Stimulated activated effector memory CD8-positive, alpha-beta T cell treated with anti-CD3 and anti-CD28 coated beads, Interleukin-12 subunit alpha, Interleukin-12 subunit beta, amount 100 ng/mL, for 72 hours (primary cell): ENCODE results near the gene SIRT7.

Source experiments
- ATAC-seq: fragments of 150-1000 bp; cut with Tn5 transposase; 2 replicates; pipeline ENCODE4 v1.10.0; 2021
- DNase-seq, 2 donors: peaks; one replicate each; pipeline ENCODE4 v3.0.0; 2021 to 2022; ENCODE audit warnings: low spot score in 2 of 2
- H3K27ac Mint-ChIP-seq: one replicate; pipeline ENCODE4 v1.8.0; 2022; ENCODE audit warnings: mild to moderate bottlenecking, mixed read lengths
- H3K36me3 Mint-ChIP-seq: one replicate; pipeline ENCODE4 v1.8.0; 2022; ENCODE audit warnings: mild to moderate bottlenecking, mixed read lengths
- H3K4me1 Mint-ChIP-seq: one replicate; pipeline ENCODE4 v1.8.0; 2022; ENCODE audit warnings: mixed read lengths
- H3K4me3 Mint-ChIP-seq: one replicate; pipeline ENCODE4 v1.8.0; 2022; ENCODE audit warnings: mild to moderate bottlenecking, mixed read lengths
- H3K9me3 Mint-ChIP-seq: one replicate; pipeline ENCODE4 v1.8.0; 2022; ENCODE audit warnings: mixed read lengths

SIRT7 gene

DNA sequence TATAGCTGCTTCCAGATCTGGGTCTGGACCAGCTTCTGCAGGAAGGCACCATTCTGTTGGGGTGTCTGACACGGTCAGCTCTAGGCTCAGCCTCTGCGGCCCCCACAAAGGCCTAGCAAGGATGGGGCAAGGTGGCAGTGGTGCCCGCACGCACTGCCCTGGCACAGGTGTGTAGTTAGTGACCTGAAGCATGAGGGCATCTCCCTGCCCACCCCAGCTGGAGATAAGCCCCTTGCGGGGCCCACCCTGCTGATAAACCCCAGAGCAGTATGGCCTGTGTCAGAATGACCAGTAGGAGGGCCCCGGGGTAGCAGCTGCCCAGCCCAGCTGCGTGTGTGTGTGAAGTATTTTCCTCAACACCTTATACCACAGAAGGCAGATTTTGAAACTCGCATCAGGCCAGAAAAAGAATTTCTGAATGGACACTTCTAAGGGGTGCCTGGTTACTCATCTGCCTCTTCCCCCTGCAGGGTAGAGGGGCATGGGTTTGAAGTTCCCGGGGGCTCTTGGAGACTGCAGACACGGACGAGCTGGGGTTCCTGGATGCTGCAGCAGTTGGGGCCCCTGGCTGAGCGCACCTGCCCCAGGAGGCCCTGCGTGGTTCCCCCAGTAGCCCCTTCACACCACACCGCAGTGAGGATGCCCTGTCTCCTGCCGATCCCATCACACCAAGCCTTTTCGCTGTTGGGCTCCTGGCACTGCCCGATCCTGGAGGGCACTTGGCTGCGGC is 51.4 kb downstream of the SIRT7 start:
- Mint-ChIP-seq H3K4me3 (peak overlapping the region; percentile 84), H3K9me3 (no peaks in the 10 kb centered on the region), H3K4me1 (peaks cover 68% of the 10 kb centered on the region), H3K36me3 (peaks cover 92% of the 10 kb centered on the region), H3K27ac (peak overlapping the region; percentile 96)
- ATAC-seq (no peak), DNase-seq (peak in 1 of 2 donors; percentile 60)

DNA sequence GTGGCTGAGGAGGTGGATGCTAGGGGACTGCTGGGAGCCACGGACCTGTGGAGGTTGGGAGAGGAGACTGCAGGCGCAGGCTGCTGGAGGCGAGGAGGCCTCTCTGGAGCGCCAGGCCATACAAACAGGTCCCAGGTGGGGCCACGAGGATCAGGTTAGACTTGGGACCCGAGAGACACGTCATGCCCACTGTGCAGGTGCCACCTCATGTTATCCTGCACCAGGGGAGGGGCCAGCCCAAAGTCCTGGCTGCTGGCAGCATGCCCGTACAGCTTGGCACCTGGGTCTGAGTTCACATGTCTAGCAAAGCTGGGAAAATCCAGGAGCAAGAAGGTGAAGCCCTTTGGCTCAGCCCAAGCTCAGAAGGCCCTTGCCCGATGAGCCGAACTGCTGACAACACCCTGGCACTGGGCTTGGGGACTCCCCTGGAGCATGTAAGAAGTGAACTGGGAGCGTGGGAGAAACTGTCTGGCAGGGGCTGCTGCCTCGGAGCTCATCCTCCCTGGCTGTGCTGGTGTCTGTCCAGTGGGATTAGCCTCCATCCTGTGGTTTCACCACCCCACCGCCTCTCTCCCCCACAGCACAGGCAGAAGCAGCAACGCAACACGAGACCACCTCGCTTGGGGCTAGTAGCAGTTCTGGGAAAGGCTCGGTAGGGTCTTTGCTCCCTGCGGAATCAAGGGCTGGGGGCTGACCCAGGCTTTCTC is 52.1 kb downstream of the SIRT7 start:
- Mint-ChIP-seq H3K4me1 (peaks cover 75% of the 10 kb centered on the region), H3K36me3 (peaks cover 92% of the 10 kb centered on the region), H3K4me3 (no peak overlapping the region), H3K27ac (peak overlapping the region; percentile 96), H3K9me3 (no peaks in the 10 kb centered on the region)
- no peak for ATAC-seq
- DNase-seq: peak in 1 of 2 donors; percentile 59

DNA sequence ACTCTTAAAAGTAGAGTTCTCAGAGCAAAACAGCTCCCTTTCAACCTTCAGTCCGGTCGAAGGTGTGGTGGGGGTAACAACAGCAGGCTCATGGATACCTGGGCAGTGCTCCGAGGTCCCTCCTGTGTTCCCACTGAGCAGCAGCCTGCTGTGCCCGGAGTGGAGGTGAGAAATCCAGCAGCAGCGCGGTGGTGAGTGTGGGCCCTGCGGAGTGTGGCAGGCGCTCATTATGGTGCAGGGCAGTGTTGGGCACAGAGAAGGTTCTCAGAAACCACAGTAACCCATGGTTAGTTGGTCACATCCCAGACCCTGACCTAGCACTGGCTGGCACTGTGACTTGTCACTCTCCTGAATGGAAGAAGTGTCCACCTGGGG is 52.6 kb downstream of the SIRT7 start:
- Mint-ChIP-seq H3K4me1 (peaks cover 77% of the 10 kb centered on the region), H3K9me3 (no peaks in the 10 kb centered on the region), H3K27ac (peak overlapping the region; percentile 96), H3K4me3 (no peak overlapping the region), H3K36me3 (peaks cover 95% of the 10 kb centered on the region)
- ATAC-seq (no peak), DNase-seq (no peak)

DNA sequence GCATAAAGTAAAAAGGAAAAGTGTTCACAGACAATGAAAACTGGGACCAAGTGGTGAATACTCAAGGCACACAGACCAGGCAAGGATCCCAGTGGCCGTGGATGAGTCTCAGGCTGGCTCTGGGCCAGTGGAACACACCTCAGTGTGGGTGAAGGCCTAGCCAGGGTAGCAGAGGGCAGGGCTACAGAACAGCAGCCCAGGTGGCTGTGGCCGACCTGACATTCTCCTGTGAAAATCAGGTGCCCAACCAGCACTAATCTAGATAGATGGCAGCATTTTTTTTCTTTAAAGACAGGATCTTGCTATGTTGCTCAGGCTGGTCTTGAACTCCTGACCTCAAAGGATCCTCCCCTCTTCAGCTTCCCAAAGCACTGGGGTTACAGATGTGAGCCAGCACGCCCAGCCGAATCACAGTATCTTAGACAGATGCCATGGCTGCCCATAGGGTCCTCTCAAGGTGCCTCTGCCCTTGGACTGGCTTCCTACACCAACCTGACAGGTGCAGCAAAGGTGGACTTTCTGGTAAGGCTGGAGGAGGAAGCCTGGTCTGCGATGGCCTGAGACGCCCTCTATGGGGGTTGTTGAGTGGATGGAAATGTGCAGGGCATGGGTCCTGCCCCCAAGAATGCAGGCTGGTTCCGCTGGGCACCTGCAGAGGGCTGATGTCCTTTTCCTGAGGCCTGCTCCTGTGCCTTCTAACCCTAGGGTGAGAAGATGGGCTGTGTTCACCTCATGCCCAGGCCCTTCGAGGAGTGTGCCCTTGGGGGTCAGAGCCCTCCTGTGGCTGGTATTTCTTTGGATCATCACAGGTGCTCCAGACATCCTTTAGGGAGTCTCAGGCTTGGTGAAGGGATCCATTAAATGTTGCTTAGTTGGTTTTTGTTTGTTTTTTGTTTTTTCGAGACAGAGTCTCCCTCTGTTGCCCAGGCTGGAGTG is 53.9 kb downstream of the SIRT7 start:
- Mint-ChIP-seq H3K27ac (peak overlapping the region; percentile 96), H3K4me1 (peaks cover 71% of the 10 kb centered on the region), H3K9me3 (no peaks in the 10 kb centered on the region), H3K4me3 (peak overlapping the region; percentile 87), H3K36me3 (peaks cover 94% of the 10 kb centered on the region)
- ATAC-seq (no peak), DNase-seq (no peak)

DNA sequence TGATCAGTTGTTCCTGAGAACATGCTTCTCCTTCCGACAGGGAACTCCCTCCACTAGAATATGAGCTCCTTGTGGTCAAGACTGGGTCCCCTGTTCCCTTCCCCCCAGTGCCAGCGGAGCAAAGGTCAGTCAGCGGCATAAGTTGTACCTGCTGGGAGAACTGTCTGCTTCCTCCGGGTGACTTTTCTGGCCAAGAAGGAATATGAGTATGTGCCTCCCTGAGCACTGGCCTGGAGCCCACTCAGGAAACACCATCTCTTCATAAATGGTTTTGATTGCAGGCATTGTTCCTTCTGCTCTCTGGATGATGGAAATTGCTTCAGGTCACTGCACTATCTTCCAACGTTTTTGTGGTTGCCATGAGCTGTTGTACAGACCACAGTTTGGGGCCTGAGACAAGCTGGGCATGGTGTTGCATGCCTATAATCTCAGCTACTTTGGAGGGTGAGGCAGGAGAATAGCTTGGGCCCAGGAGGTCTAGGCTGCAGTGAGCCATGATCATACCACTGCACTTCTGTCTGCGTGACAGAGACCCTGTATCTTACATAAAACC is 54.8 kb downstream of the SIRT7 start:
- no peak for ATAC-seq
- Mint-ChIP-seq H3K4me1 (peaks cover 68% of the 10 kb centered on the region), H3K9me3 (no peaks in the 10 kb centered on the region), H3K36me3 (peaks cover 94% of the 10 kb centered on the region), H3K27ac (peak overlapping the region; percentile 96), H3K4me3 (peak overlapping the region; percentile 87)
- no peak for DNase-seq
